Stimulated activated CD8-positive, alpha-beta memory T cell treated with anti-CD3 and anti-CD28 coated beads, Interleukin-12 subunit alpha, Interleukin-12 subunit beta, amount 100 ng/mL, for 4 hours (primary cell): ENCODE results near the gene ASTL.
A peak's percentile ranks its signal among the peaks of the same experiment; 100 is the strongest.
"Not testable (repeated sequence)": the region's sequence is repeated elsewhere in the genome, so short reads cannot be mapped to it uniquely, and the experiment has no call there.

Source experiments
- DNase-seq: peaks from one replicate; pipeline ENCODE4 v3.0.0-alpha.2; 2020; ENCODE audit warnings: low read depth

ASTL gene

DNA sequence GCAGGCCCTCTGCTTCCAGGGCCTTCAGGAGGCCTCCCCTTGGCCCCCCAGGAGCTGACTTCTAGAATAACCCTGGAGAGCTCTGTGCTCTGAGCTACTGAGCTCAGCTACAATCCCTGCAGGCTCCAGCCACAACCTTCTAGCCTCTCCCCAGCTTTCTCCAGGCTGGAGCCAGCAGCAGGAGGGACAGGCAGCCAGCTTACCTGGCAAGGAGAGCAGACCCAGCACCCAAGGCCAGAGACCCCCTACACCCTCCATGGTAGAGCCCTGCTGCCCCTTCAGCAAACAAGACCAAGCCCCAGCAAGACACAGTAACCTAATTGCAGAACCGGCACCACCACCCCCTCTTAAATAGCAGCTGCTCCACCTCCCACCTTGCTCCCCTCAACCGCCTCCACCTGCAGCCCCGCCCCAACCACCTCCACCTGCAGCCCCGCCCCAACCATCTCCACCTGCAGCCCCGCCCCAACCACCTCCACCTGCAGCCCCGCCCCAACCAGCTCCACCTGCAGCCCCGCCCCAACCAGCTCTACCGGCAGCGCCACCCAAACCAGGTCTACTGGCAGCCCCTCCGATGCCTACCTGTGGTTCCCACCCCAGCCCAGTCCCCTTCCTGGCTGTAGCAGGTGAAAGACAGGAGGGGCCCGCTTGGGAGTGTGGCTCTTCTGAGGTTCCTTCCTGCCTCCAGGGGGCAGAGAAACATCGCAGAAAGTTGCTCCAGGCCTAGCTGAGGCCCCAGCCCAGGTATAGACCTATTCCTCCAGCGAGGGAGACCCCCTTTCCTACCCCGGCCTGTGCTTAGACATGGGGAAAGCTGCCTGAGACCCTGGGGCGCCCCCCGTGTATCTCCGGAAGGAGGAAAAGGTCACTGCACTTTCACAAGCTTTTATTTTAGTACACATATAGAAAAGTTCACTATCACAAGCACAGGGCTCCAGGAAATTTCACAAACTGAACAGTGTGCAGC lies at the start of gene ASTL:
Gene ASTL (minus strand): TSS at position 324 of the 967 bp plus-strand sequence. CDS start 66 bp downstream, at position 258.
- DNase-seq, result peak; percentile 38

DNA sequence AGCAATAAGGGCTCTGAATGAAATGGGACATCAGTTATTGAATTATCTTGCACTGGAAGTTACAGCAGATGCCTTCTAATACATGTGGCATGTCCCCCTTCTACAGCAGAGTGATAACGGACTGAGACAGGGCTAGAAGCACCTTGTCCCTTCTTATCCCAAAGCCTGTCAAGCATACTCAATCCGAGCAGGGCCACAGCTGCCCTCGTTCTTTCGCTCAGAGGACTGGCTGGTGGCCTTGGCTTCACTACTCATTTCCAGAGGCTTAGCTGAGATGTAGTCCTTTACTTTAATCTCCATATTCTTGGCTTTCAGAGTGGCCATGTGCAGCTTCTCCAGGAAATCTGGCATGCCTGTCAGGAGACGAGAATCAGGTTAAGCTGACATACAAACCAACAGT lies 48.3 kb upstream of the ASTL start:
- DNase-seq, result no peak

DNA sequence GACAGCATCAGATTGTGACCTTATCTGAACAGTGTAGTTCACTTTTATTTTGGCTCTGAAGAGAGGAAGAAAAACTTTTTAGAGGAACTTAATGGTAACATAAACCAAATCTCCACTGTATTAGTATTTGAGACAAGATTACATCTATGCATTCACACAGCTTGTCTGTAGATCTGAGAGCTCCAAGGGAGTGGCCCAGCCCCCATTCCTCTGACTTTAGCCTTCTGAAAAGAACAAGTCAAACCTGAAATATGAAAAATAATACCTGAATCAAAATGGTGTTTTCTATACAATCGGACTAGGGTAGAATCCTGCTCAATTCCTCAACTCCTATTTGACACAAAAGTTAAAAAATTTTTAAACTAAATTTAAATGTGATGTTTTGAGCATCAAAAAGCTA lies 47.2 kb upstream of the ASTL start:
- no peak for DNase-seq

DNA sequence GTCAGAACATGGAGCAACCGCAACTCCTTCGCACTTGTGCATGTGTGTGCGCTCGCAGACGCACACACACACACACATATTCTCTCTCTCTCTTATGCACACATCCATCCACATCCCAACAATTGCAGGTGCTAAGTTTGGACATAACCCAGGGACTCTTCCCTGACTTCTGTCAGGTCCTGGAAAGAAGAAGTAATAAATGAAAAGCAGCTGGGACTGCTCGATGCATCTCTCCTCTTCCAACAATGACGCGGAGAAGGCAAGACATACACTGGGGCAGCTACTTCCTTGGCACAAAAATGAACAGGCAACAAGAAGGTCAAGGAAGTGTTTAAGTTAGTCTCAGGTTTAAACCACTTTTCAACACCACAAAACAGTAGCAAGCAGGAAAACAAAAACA lies 46.7 kb upstream of the ASTL start:
- no peak for DNase-seq

DNA sequence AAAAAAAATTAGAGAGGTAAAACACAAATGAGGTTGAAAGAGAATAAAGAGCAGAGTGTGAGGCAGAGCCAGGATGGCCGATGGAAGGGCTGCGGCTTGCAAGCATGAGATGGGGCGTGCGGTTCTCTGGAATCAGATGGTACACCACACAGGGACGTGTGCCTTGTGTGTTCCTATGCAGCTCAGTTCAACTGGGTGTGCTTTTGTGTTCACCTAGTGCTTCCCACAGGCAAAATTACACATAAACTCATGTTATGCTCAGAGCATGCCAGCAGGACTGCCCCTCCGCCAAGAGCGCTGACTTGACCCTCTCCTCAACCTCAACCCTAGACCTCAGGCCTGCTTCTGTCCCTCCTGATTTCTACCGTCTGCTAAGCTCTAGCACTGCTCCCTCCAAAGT lies 45.9 kb upstream of the ASTL start:
- DNase-seq, result no peak

DNA sequence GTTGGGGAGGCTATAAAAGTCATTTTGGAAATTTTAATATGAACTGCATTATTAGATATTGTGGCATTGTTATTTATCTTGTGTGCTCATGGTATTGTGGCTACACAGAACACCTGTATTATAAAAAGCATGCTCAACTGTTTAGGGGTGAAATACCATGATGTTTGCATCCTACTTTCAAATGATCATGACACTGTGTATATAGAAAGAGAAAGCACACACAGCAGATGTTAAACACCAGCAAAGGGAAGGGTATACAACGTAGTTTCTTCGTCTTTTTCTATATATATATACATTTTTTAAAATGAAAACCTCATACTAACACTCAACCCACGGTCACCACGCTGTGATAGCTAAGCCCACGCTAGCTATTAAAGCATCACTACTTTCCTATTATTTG lies 43.2 kb upstream of the ASTL start:
- no peak for DNase-seq

DNA sequence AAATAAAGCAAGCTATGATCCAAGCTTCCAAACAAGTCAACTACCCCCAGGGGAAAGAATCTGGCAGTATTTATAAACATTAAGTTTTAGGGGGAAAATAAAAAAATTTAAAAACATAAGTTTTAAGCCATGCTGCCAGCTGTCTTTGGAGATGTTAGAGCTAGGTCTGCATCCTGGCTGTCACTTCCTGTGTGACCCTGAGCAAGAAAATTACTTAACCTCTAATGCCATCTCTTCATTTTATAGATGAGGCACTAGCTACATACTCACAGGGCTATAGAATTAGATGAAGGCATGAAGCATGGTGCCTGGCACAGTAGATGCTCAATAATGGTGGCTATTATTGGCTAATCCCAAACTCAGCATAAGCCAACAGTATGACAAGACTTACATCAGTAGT lies 42.2 kb upstream of the ASTL start:
- DNase-seq, result no peak

DNA sequence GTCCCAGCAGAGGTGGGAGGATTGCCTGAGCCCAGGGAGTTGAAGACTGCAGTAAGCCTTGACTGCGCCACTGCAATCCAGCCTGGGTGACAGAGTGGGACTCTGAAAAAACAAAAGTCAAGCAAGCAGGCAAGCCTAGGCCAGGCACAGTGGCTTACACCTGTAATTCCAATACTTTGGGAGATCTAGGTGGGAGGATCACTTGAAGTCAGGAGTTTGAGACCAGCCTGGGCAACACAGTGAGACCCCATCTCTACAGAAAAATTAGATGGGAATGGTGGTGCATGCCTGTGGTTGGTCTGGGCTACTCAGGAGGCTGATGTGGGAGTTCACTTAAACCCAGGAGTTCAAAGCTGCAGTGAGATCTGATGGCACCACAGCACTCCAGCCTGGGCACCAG lies 41.7 kb upstream of the ASTL start:
- DNase-seq, result no peak

DNA sequence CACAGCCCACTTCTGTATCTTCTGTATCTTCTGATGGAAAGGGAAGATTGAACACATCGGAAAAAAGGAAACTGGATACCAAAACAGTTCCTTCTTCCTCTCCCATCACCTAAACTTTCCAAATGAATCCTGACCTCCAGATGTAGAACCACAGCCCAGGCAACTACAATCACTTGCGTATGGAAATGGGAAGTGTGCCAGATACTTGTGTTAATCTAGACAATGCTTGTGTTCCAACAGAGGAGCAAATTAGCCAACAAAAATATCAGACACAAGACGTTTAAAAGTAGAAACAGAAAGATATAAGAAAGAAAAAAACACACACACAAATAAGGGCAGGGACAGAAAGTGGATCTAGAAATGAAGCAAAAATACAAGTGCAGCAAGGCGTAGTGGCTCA lies 38.4 kb upstream of the ASTL start:
- no peak for DNase-seq

DNA sequence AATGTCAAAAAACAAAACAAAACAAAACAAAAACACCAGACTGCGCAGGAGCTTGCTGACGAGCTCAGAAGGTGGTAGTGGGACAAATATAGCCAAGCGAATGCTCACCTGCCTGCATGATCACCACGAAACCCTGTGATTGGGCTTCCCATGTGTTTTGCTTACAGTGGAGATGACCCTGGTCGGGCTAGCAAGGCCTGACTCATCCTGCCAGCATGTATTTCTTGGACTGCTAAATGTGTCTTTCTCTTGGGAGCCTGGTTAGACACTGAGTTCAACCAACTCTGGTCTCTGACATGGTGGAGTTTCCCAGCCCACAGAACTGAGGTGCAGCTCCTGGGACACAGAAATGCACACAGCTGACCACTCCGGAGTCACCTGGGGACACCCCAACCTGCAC lies 37.6 kb upstream of the ASTL start:
- no peak for DNase-seq

DNA sequence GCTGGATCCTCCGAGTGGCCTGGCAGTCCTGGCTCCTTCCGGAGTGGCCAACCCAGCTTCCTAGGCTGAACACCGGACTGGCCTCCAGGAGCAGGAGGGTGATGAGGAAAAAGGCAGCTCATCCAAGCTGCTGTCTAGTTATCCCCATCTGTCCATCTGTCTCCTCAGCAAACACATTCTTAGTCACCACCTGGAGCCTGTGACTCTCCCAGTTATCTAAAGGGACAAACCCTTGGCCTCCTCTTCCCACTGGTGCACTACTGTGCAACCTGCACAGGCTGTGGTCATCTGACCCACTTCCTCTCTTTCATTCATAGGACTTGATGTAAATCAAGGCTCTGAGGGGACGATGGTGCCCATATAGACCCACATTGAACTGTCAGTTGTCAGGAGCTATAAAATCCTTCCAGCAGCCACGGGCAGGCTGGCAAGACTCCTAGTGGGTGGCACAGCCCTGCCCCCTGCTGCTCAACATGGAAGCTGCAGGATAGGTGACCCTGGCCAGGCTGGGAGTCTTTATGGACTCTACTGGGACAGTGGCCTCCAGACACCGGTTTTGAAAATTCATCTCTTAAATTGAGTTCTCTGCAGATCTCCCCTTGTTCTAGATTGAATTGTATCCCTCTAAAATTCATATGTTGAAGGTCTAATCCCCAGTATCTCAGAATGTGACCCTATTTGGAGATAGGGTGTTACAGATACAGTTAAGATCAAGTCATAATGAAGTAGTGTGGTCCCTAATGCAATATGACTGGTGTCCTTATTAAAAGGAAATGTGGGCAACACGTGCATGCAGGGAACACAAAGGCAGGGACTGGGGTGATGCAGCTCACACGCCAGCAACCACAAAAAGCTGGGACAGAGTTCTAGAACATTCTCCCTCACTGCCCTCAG lies 36.2 kb upstream of the ASTL start:
- peak; percentile 70 for DNase-seq

DNA sequence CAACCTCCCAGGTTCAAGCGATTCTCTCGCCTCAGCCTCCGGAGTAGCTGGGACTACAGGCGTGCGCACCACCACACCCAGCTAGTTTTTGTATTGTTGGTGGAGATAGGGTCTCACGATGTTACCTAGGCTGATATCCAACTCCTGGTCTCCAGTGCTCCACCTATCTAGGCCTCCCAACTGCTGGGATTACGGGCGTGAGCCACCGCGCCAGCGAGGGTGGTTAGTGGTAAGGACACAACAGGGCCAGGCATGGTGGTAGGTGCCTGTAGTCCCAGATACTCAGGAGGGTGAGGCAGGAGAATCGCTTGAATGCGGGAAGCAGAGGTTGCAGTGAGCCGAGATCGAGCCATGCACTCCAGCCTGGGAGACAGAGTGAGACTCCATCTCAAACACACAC lies 33.5 kb upstream of the ASTL start:
- no peak for DNase-seq

DNA sequence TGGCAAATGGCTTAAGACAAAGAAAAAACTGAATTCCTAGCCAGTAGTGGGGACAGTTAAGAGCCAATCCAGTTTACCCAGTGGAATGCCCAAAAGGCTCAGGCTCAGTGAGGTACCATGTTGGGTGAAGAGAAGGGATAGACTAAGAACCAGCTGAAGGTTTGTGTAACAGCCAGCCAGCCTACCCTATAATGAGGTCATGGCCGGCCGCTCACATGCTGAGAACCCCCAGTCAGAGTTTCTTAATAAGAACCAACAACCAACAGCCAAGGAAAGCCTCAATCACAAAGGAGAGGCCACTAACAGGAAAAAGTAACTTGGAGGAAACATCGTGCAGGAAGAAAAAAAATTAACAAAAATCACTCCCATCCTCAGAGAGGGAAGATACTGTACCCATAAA lies 32.3 kb upstream of the ASTL start:
- DNase-seq, result no peak

DNA sequence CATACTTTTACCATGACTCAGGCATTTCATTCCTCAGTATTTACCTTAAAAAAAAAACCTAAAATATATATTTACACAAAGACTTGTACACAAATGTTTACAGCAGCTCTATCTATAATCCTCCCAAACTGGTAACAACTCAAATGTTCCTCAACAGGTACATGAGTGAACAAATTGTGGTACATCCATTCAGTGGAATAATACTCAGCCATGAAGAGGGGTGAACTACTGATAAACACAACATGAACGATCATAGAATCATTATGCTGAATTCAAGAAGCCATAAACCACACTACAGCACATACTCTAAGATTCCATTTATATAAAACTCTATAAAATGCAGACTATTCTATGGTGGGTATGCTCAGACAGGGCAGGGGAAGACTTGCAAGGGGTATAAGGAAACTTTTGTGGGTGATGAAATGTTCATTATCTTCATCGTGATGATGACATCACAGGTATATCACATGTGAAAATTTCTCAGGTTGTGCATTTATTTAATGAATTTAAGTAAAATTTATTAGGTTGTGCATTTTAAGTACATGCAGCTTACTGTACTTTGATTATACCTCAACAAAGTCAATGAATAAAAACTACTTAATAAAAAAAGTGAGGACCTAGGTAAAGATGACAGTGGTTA lies 31.7 kb upstream of the ASTL start:
- no peak for DNase-seq

DNA sequence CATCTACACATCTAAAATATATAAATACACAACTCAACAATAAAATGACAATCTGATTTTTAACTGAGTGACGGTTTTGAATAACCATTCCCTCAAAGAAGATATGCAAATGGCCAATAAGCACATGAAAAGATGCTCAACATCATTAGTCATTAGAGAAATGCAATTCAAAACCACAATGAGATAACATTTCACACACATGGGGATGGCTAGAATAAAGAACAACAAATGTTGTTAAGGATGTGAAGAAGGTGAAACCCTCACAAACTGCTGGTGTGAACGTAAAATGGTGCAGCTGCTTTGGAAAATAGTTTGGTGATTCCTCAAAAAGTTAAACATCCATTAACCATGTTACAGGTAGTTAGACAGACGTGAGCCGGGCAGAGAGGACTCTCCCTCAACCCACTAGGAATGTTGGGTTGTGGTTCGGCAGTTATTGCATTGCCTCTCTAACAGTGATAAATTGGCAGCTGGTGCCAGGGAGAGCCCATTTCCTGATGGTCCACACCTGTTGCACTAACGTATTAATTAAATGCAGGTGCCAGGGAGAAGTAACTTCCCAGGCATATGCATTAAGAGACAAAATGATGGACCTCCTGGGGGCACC lies 29.2 kb upstream of the ASTL start:
- DNase-seq, result no peak

DNA sequence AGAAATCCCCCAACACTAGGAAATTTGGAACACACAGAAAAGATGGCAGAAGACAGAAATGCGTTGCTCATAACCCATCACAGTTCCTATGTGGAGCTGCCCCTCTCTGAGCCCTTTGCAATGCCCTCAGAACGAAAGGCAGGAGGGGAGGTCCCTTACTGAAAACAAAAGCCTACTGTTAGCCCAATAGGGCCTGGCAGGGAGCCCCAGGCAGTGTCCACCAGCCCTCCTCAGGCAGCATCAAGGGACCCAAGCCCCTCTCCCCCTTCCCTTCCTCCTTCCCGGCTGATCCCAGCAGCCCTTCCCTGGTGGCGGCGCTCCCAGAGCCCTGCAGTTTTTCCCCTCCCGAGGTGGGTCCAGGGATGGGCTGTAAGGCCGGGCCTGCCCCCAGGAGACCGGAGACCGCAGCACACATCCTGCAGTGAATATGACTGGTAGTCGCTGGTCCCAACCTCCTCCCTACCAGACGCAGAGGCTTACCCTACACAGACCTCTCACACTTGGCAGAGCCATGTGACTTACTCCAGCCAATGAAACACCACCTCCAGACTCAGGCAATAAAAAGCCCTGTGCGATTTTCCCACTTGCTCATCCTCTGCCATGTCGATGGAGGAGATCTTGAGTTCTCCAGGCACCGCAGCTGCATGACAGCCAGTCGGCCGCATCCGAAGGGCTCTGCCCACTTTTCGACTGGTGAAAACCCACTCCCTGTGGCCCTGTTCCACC lies 26.3 kb upstream of the ASTL start:
- DNase-seq, result peak; percentile 45

DNA sequence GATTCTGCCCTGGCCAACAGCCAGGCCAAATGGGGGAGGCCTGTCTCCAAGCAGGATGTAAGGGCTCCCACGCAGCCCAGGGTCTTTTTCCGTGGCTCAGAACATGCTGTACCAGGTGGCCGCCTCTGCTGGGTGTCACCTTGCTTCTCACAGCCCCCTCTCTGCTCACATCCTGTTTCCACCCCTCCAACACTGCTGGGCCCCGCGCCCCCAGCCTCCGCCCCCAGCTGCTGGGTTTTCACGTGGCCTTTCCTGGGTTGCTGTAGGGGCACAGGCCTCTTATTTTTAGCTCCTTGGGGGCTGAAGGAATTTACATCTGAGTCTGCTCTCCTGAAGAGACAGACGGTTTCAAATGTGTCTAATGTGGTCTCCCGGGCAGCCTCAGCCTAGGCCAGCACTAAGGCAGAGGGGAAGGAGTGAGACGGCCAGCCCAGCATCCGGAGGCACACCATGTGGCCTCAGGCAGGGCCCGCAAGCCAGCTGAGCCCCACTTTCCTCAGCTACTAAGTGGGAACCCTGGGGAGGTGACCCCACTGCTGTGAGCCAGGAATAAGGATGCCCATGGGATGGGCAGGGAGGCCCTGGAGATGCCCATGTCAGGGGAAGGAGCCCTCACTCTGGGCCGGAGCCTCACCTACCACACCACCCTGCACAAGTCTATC lies 25.6 kb upstream of the ASTL start:
- peak; percentile 86 for DNase-seq

DNA sequence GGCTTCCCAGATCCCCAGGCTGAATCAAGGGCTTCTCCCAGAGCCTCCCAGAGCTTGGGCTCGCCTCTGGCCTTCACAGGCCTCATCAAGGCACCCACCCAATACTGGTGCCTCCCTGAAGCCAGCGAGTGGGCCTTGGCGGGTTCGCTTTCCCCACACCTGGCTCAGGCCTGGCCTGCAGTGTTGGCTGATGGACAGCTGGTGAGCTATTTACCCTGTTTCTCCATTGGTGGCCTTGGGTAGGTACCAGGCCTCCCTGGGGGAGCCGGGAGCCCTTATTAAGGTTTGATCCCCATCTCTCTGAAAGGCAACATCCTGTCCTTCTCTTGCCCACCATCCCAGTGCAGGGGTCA lies 25.1 kb upstream of the ASTL start:
- DNase-seq, result no peak

DNA sequence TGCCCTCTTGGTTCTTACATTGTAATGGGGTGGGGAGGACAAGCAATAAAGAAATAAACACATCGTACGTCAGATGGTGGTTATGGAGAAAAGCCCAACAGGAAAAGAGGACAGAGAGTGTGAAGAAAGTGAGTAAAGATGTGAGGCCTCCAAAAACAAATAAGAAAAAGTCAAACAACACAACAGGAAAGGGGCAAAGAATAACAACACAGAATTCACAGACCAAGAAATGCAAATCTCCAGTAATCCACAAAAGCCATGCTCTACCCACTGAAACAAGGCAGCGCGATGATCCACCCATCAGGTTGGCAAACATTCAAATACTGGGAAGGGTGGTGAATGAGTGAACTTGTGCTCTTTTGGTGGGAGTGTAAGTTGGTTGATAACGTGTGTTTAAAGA lies 23.6 kb upstream of the ASTL start:
- DNase-seq, result no peak

DNA sequence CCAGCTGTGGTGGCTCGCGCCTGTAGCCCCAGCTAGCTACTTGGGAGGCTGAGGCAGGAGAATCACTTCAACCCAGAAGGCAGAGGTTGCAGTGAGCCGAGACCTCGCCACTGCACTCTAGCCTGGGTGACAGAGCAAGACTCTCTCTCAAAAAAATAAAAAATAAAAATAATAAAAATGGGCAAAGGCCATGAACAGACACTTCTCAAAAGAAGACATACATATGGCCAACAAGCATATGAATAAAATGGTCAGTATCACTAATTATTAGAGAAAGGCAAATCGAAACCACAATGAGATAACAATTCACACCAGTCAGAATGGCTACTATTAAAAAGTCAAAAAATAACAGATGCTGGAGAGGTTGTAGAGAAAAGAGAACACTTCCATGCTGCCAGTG lies 22.1 kb upstream of the ASTL start:
- not testable (repeated sequence) for DNase-seq
